ENCODE measurements around the gene MCRIP2.

The MCRIP2 gene

GRCh38 chr16:672371-672770 is 30.7 kb downstream of the MCRIP2 start:
- no peak for DNase-seq

GRCh38 chr16:672851-673250 is 31.2 kb downstream of the MCRIP2 start:
- DNase-seq, result no peak

GRCh38 chr16:673399-673991 is 31.9 kb downstream of the MCRIP2 start:
- no peak for DNase-seq

GRCh38 chr16:674214-674881 is 32.7 kb downstream of the MCRIP2 start:
- DNase-seq, result no peak

GRCh38 chr16:674968-675883 is 33.6 kb downstream of the MCRIP2 start, which contains the start of gene RHBDL1:
Gene RHBDL1, plus strand, starts transcription at chr16:675671. Its CDS starts 120 bp downstream, at chr16:675791.
- DNase-seq, result no peak

- DNase-seq, result no peak
Observed at GRCh38 chr16:675884-676564, 34.4 kb downstream of the MCRIP2 start.

- DNase-seq, result no peak
Observed at GRCh38 chr16:676565-676902, 34.9 kb downstream of the MCRIP2 start.

GRCh38 chr16:676913-677312 is 35.3 kb downstream of the MCRIP2 start:
- no peak for DNase-seq

- DNase-seq, result no peak
Observed at GRCh38 chr16:677316-678190, 35.9 kb downstream of the MCRIP2 start.

- no peak for DNase-seq
Observed at GRCh38 chr16:678209-678857, 36.7 kb downstream of the MCRIP2 start.

- peak; percentile 60 for DNase-seq
Observed at GRCh38 chr16:678858-679813, 37.5 kb downstream of the MCRIP2 start.

- peak; percentile 60 for DNase-seq
Observed at GRCh38 chr16:679814-680624, 38.4 kb downstream of the MCRIP2 start, which contains the start of gene STUB1. Gene STUB1, plus strand, starts transcription at chr16:680410. Its CDS starts 116 bp downstream, at chr16:680526.

GRCh38 chr16:680625-680945 is 39.0 kb downstream of the MCRIP2 start:
- DNase-seq, result no peak

- peak; percentile 10 for DNase-seq
Observed at GRCh38 chr16:680967-681745, 39.5 kb downstream of the MCRIP2 start.

- DNase-seq, result no peak
Observed at GRCh38 chr16:681746-682427, 40.3 kb downstream of the MCRIP2 start.

GRCh38 chr16:682493-683395 is 41.1 kb downstream of the MCRIP2 start:
- DNase-seq, result no peak
